H9 (cell line): ENCODE data around the gene TTLL9. TPM values are rescaled to one million over a fixed set of nuclear protein-coding genes. Genes with fewer than 3 reads are reported as not detected.

Source experiments
- DNase-seq: peaks from one replicate; pipeline ENCODE4 v3.0.0-alpha.2; 2017
- H2AFZ ChIP-seq: one replicate; pipeline ENCODE4 v1.6.1; 2013; ENCODE audit warnings: mild to moderate bottlenecking, low read length, control low read depth, moderate library complexity
- H2AK5ac ChIP-seq: 2 replicates; pipeline ENCODE4 v1.6.1; 2013; ENCODE audit warnings: low read length, control low read depth, mixed read lengths; ENCODE audit not compliant: insufficient read length
- H2BK120ac ChIP-seq: one replicate; pipeline ENCODE4 v1.6.1; 2013; ENCODE audit warnings: low read depth, mild to moderate bottlenecking, low read length, control low read depth, inconsistent platforms; ENCODE audit not compliant: poor library complexity, severe bottlenecking
- H2BK12ac ChIP-seq: 2 replicates; pipeline ENCODE4 v1.6.1; 2013; ENCODE audit warnings: low read length, control low read depth, mixed read lengths, low read depth; ENCODE audit not compliant: insufficient read length
- H2BK15ac ChIP-seq: 2 replicates; pipeline ENCODE4 v1.6.1; 2013; ENCODE audit warnings: low read depth, low read length, control low read depth
- H2BK20ac ChIP-seq: one replicate; pipeline ENCODE4 v1.6.1; 2013; ENCODE audit warnings: low read depth, mild to moderate bottlenecking, low read length, control low read depth, inconsistent platforms; ENCODE audit not compliant: poor library complexity, severe bottlenecking
- H2BK5ac ChIP-seq: 2 replicates; pipeline ENCODE4 v1.6.1; 2013; ENCODE audit warnings: low read length, control low read depth, mixed read lengths; ENCODE audit not compliant: insufficient read length
- H3K14ac ChIP-seq: 2 replicates; pipeline ENCODE4 v1.6.1; 2013; ENCODE audit warnings: low read length, control low read depth; ENCODE audit not compliant: insufficient read depth
- H3K18ac ChIP-seq: 2 replicates; pipeline ENCODE4 v1.6.1; 2013; ENCODE audit warnings: low read depth, mild to moderate bottlenecking, mixed read lengths, low read length, control low read depth; ENCODE audit not compliant: insufficient read length
- H3K23ac ChIP-seq: 2 replicates; pipeline ENCODE4 v1.6.1; 2013; ENCODE audit warnings: low read length, control low read depth, mixed read lengths, low read depth; ENCODE audit not compliant: insufficient read length
- H3K23me2 ChIP-seq: 2 replicates; pipeline ENCODE4 v1.6.1; 2013; ENCODE audit warnings: low read depth, mild to moderate bottlenecking, mixed read lengths, low read length, control low read depth; ENCODE audit not compliant: insufficient read length, poor library complexity, severe bottlenecking
- H3K27ac ChIP-seq: 2 replicates; pipeline ENCODE4 v1.5.1; 2013; ENCODE audit warnings: low read length, control low read depth, mixed read lengths, low read depth; ENCODE audit not compliant: insufficient read length
- H3K27me3 ChIP-seq: 2 replicates; pipeline ENCODE4 v1.6.1; 2013; ENCODE audit warnings: low read length, control low read depth, inconsistent platforms; ENCODE audit not compliant: insufficient read depth
- H3K4ac ChIP-seq: 2 replicates; pipeline ENCODE4 v1.6.1; 2013; ENCODE audit warnings: low read depth, mild to moderate bottlenecking, control low read depth, inconsistent platforms, low read length, moderate library complexity
- H3K4me1 ChIP-seq: 2 replicates; pipeline ENCODE4 v1.6.1; 2013; ENCODE audit warnings: low read length, control low read depth, inconsistent platforms; ENCODE audit not compliant: insufficient read depth
- H3K4me2 ChIP-seq: 2 replicates; pipeline ENCODE4 v1.6.1; 2013; ENCODE audit warnings: low read length, control low read depth, mixed read lengths; ENCODE audit not compliant: insufficient read length, insufficient read depth
- H3K56ac ChIP-seq: 2 replicates; pipeline ENCODE4 v1.6.1; 2013; ENCODE audit warnings: low read depth, mild to moderate bottlenecking, mixed read lengths, low read length, control low read depth; ENCODE audit not compliant: insufficient read length
- H3K79me1 ChIP-seq: 2 replicates; pipeline ENCODE4 v1.6.1; 2013; ENCODE audit warnings: low read depth, mild to moderate bottlenecking, moderate library complexity, low read length, control low read depth, inconsistent platforms; ENCODE audit not compliant: insufficient read depth, poor library complexity, severe bottlenecking
- H3K79me2 ChIP-seq: 2 replicates; pipeline ENCODE4 v1.6.1; 2013; ENCODE audit warnings: low read length, control low read depth, inconsistent platforms; ENCODE audit not compliant: insufficient read depth
- H3K9ac ChIP-seq: 2 replicates; pipeline ENCODE4 v1.6.1; 2013; ENCODE audit warnings: low read length, control low read depth, mixed read lengths; ENCODE audit not compliant: insufficient read length; ENCODE audit errors: extremely low read depth
- H3K9me3 ChIP-seq: one replicate; pipeline ENCODE4 v1.6.1; 2013; ENCODE audit warnings: low read depth, low read length, inconsistent platforms; ENCODE audit not compliant: control insufficient read depth
- H3T11ph ChIP-seq: one replicate; pipeline ENCODE4 v1.6.1; 2013; ENCODE audit warnings: mild to moderate bottlenecking, low read length, control low read depth, inconsistent platforms
- H4K20me1 ChIP-seq: one replicate; pipeline ENCODE4 v1.6.1; 2013; ENCODE audit not compliant: control insufficient read depth, insufficient read length, insufficient read depth
- H4K5ac ChIP-seq: 2 replicates; pipeline ENCODE4 v1.6.1; 2013; ENCODE audit warnings: low read depth, mild to moderate bottlenecking, mixed read lengths, low read length, control low read depth; ENCODE audit not compliant: insufficient read length
- H4K8ac ChIP-seq: replicated peaks from 2 replicates; pipeline ENCODE4 v1.6.1; 2013; ENCODE audit warnings: low read length, control low read depth, mixed read lengths, low read depth; ENCODE audit not compliant: insufficient read length
- H4K91ac ChIP-seq: 2 replicates; pipeline ENCODE4 v1.6.1; 2013; ENCODE audit warnings: low read depth, mild to moderate bottlenecking, moderate library complexity, mixed read lengths, low read length, control low read depth; ENCODE audit not compliant: insufficient read length
- H3K27ac Mint-ChIP-seq, 3 experiments: 2 replicates in 2 of 3; 3 replicates in 1 of 3; pipeline ENCODE4 v1.8.0; 2020 to 2021; ENCODE audit warnings: mixed read lengths in 3 of 3, mild to moderate bottlenecking in 1 of 3, moderate library complexity in 1 of 3
- H3K27me3 Mint-ChIP-seq: 2 replicates; pipeline ENCODE4 v1.8.0; 2021; ENCODE audit warnings: low read depth, mild to moderate bottlenecking, moderate library complexity, mixed read lengths
- H3K36me3 Mint-ChIP-seq, 3 experiments: 2 replicates in 2 of 3; 3 replicates in 1 of 3; pipeline ENCODE4 v1.8.0; 2020 to 2021; ENCODE audit warnings: low read depth in 3 of 3, mixed read lengths in 3 of 3; ENCODE audit not compliant: insufficient read depth in 1 of 3
- H3K4me1 Mint-ChIP-seq, 2 experiments: 2 replicates each; pipeline ENCODE4 v1.8.0; 2020; ENCODE audit warnings: mixed read lengths in 2 of 2
- H3K4me3 Mint-ChIP-seq, 2 experiments: 2 replicates in 1 of 2; 3 replicates in 1 of 2; pipeline ENCODE4 v1.8.0; 2020 to 2021; ENCODE audit warnings: mild to moderate bottlenecking in 2 of 2, mixed read lengths in 2 of 2, moderate library complexity in 1 of 2
- H3K9me3 Mint-ChIP-seq, 2 experiments: 2 replicates in 1 of 2; 3 replicates in 1 of 2; pipeline ENCODE4 v1.8.0; 2020; ENCODE audit warnings: mild to moderate bottlenecking in 2 of 2, mixed read lengths in 2 of 2, moderate library complexity in 1 of 2
- CTCF ChIP-seq: fragments of 200-600 bp; sonication (generic); conservative IDR thresholded peaks from 3 replicates; pipeline ENCODE4 v1.8.0; 2021; ENCODE audit warnings: antibody characterized with exemption, mild to moderate bottlenecking
- WGBS: extraction: QIAGEN DNeasy Blood & Tissue Kit; methylation state at CpG from one replicate; pipeline ENCODE4 v1.1.7; 2013; ENCODE audit warnings: missing lambda C conversion rate, low lambda C conversion rate, mixed read lengths; ENCODE audit not compliant: insufficient read length; ENCODE audit errors: extremely low coverage; 5-methylcytosine and 5-hydroxymethylcytosine counted together
- total RNA-seq: library from RNA; stranded (reverse); gene quantifications from 2 replicates; pipeline ENCODE4 v1.2.1, GENCODE V29; 2021

TTLL9 gene
- total RNA-seq, 1 experiment from 2014 or later: 0.20 TPM

- Histone ChIP-seq H3T11ph (no peak overlapping the region), H2BK120ac (no peak overlapping the region), H2AK5ac (no peak overlapping the region), H3K27me3 (no peaks in the 10 kb centered on the region), H2BK12ac (no peak overlapping the region), H3K23ac (no peak overlapping the region), H2AFZ (no peak overlapping the region), H3K56ac (no peak overlapping the region), H3K4me2 (no peak overlapping the region), H3K4me1 (no peaks in the 10 kb centered on the region), H4K5ac (no peak overlapping the region), H3K9me3 (no peaks in the 10 kb centered on the region), H3K23me2 (no peaks in the 10 kb centered on the region), H4K8ac (no peak overlapping the region), H3K14ac (no peak overlapping the region), H4K91ac (no peak overlapping the region), H3K79me1 (no peaks in the 10 kb centered on the region), H4K20me1 (no peaks in the 10 kb centered on the region), H3K18ac (no peak overlapping the region), H2BK15ac (no peak overlapping the region), H3K4ac (no peak overlapping the region), H2BK5ac (no peak overlapping the region), H3K27ac (no peak overlapping the region), H2BK20ac (no peak overlapping the region), H3K9ac (no peak overlapping the region), H3K79me2 (no peaks in the 10 kb centered on the region)
- H3K9me3 Mint-ChIP-seq: no peaks in the 10 kb centered on the region
- peaks cover 2% of the 10 kb centered on the region in 2 experiments; a peak in 1 of 4 replicates for H3K4me1 Mint-ChIP-seq
- no CpG with 5 or more reads among the region's 6 CpGs for WGBS
- DNase-seq: no peak
- H3K27ac Mint-ChIP-seq: no peak overlapping the region
- H3K4me3 Mint-ChIP-seq: no peak overlapping the region
- H3K27me3 Mint-ChIP-seq: peaks cover 6% of the 10 kb centered on the region
- TF ChIP-seq CTCF: no peak
- no peaks in the 10 kb centered on the region for H3K36me3 Mint-ChIP-seq
Observed at GRCh38 chr20:31984981-31985471, 114.6 kb downstream of the TTLL9 start.
